HAP-1 (cell line): Measurements from ENCODE around the gene PLD5.
"Not testable (repeated sequence)": the region's sequence is repeated elsewhere in the genome, so short reads cannot be mapped to it uniquely, and the experiment has no call there.

Experiments used
- DNase-seq, 2 experiments: peaks; one replicate each; pipeline ENCODE4 v3.0.0-alpha.2; 2016 to 2020; ENCODE audit warnings: low spot score in 2 of 2
- H3K27me3 ChIP-seq: fragments of 250-450 bp; sonication (Bioruptor Pico); 2 replicates; pipeline ENCODE4 v1.5.1; 2020; ENCODE audit warnings: low read depth, mild to moderate bottlenecking, moderate library complexity
- H3K36me3 ChIP-seq: fragments of 250-450 bp; sonication (Bioruptor Pico); replicated peaks from 2 replicates; pipeline ENCODE4 v1.5.1; 2020; ENCODE audit warnings: mild to moderate bottlenecking
- H3K4me1 ChIP-seq: fragments of 250-450 bp; sonication (Bioruptor Pico); 2 replicates; pipeline ENCODE4 v1.5.1; 2020; ENCODE audit warnings: mild to moderate bottlenecking
- H3K4me3 ChIP-seq: fragments of 250-450 bp; sonication (Bioruptor Pico); 2 replicates; pipeline ENCODE4 v1.5.1; 2020; ENCODE audit warnings: mild to moderate bottlenecking, moderate library complexity
- H3K9me3 ChIP-seq: fragments of 250-450 bp; sonication (Bioruptor Pico); 2 replicates; pipeline ENCODE4 v1.5.1; 2020; ENCODE audit warnings: mild to moderate bottlenecking, moderate library complexity
- in situ Hi-C: fragments of 300-500 bp; cut with MboI; formaldehyde crosslinking; loops from 3 replicates; pipeline ENCODE4 v1.14.3; 2020; ENCODE audit warnings: low sequenced_read_pairs, inconsistent platforms, mixed read lengths

PLD5 gene

DNA sequence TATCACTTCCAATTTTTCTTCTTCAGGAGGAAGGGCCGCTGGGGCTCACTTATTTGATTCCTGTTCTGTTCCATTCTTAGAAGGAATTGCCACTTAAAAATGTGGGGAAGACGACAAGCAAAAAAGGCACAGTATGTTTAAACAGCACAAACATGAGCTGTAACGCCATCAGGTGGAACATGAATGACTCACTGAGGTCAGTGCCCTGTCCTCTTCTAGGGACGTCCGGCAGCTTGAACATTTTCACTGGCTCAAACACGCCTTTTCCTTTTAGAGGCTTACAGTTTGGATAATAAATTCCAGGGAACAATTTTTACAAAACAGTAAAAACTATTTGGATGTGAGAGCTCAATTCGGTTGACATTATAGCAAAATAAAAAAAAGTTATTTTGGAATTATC lies 260.1 kb downstream of the PLD5 start:
- H3K9me3 ChIP-seq, in situ Hi-C loops, H3K27me3 ChIP-seq, H3K36me3 ChIP-seq, H3K4me3 ChIP-seq, DNase-seq, H3K4me1 ChIP-seq: not testable (repeated sequence)

DNA sequence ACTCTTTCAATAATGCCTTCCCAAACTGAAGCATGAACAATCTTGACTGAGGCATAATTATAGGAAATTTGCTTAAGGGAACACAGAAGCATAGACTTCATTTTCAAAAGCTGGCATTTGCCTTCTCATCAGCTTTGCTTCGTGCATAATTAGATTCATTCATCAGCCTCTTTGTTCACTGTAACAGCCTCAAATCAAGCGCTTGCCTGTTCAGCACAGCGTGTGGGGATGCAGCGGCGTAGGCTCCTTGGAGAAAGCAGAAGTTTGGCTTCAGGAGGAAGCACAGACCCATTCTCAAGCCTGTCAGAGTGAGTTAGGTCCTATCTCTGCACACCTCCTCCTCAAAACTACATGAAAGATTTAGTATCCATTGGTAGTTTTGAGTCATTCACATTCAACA lies 279.2 kb downstream of the PLD5 start:
- no peak overlapping the region for H3K4me3 ChIP-seq
- peaks cover 15% of the 10 kb centered on the region for H3K4me1 ChIP-seq
- in situ Hi-C loops = no loop called here
- H3K36me3 ChIP-seq = no peaks in the 10 kb centered on the region
- DNase-seq = peak; percentile 20 to 33
- no peaks in the 10 kb centered on the region for H3K27me3 ChIP-seq
- peaks cover 3% of the 10 kb centered on the region; the same call in 1 of the 2 replicates for H3K9me3 ChIP-seq

DNA sequence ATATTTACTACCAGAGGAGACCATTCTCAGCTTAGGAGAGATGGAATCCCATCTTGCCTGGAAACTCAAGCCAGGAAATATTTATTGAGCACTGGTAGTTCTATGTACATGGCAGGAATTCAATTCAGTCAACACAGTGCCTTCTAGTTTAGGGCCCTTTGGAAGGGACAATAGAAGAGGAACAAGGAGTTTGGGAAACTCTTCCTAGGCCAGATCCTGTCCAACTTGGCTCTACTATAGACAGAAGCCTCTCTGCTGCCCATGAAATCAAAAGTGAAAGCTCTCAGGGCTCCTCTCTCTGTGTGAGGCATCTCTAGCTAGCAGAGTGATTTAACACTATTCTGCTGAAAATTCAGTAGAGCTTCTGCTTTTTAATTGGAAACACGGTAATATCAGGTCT lies 281.0 kb downstream of the PLD5 start:
- in situ Hi-C loops = no loop called here
- DNase-seq = no peak

DNA sequence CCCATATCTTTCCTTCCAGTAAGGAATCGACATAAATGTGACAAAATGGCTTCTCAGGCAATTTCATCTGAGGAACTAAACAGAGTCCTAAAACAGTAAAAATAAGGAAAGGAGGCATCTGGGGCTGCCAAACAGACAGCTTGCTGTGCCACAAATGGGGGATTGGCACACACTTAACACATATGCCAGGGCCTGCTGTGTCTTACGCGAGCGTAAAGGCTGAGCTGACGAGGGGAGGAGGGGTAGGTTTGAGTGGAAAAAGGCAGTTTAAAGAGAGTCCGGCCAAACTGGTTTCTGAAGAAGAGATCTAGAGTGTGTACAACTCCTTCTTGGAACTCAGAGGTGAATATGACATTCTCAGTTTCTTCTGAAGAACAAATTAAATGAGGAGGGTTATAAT lies 281.5 kb downstream of the PLD5 start:
- H3K36me3 ChIP-seq = no peaks in the 10 kb centered on the region
- no peak for DNase-seq
- peaks cover 3% of the 10 kb centered on the region; the same call in 1 of the 2 replicates for H3K9me3 ChIP-seq
- no peaks in the 10 kb centered on the region for H3K27me3 ChIP-seq
- in situ Hi-C loops = no loop called here
- H3K4me1 ChIP-seq = peaks cover 25% of the 10 kb centered on the region
- no peak overlapping the region for H3K4me3 ChIP-seq

More for the DNA sequence above, 281.0 kb downstream of the PLD5 start:
- Histone ChIP-seq H3K27me3 (no peaks in the 10 kb centered on the region), H3K4me1 (peaks cover 25% of the 10 kb centered on the region), H3K9me3 (peaks cover 3% of the 10 kb centered on the region; the same call in 1 of the 2 replicates), H3K36me3 (no peaks in the 10 kb centered on the region), H3K4me3 (no peak overlapping the region)

DNA sequence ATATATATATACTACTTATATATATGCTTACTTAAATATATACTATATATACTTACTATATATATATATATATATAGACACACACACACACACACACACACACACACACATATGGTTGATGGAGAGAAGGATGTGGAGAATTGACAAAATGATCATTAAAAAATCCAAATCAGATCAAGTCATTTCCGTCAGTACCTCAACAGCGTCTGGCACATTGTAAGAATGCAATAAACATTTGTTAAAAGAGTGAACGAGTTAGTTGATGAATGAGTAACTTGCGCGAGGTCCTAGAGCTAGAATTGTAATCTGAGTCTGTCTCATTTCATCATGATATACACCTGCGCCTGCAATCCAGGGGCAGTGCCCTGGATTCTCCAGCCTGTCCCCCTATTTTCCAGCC lies 282.6 kb downstream of the PLD5 start:
- H3K27me3 ChIP-seq = no peaks in the 10 kb centered on the region
- in situ Hi-C loops = no loop called here
- no peak overlapping the region for H3K4me3 ChIP-seq
- no peak for DNase-seq
- H3K9me3 ChIP-seq = no peaks in the 10 kb centered on the region
- peaks cover 26% of the 10 kb centered on the region for H3K4me1 ChIP-seq
- no peaks in the 10 kb centered on the region for H3K36me3 ChIP-seq

DNA sequence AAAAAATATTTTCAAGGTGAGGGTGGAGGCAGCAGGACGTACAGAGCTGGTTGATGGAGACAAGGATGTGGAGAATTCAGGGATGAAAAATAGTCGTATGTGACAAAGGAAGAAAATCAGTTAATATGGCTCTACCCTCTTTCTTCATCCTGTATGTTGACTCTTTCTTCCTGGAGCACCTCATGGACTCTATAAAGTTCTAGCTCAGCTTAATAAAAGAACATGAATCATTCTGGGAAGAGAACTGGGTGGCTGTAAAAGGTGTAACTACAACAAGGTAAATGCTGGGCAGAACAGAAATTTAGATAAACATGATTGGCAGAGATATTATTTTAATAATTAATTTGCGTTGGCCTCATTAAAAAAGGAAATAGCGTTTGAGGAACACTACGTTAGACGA lies 283.8 kb downstream of the PLD5 start:
- DNase-seq = no peak
- H3K4me3 ChIP-seq = no peak overlapping the region
- no peaks in the 10 kb centered on the region for H3K9me3 ChIP-seq
- no peaks in the 10 kb centered on the region for H3K27me3 ChIP-seq
- H3K36me3 ChIP-seq = no peaks in the 10 kb centered on the region
- in situ Hi-C loops = no loop called here
- peaks cover 33% of the 10 kb centered on the region for H3K4me1 ChIP-seq

DNA sequence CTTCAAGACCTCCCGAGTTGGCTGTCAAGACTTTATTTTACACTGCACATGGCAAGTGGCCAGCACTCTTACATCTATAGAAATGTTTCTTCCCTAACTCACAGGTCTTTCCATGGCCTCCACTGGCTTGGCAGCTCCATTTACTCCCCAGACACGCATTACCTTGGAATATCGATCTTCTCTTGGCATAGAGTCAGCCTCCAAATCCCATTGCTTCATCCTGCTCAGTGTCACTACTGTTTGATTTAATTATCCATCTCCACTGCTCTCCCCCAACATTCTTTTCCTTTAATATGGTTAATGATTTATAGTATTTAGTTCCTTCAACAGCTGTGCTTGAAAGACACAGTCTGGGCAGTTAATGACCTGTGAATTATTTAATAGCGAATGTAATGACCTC lies 284.4 kb downstream of the PLD5 start:
- no peaks in the 10 kb centered on the region for H3K27me3 ChIP-seq
- in situ Hi-C loops = no loop called here
- H3K9me3 ChIP-seq = no peaks in the 10 kb centered on the region
- no peaks in the 10 kb centered on the region for H3K36me3 ChIP-seq
- H3K4me1 ChIP-seq = peaks cover 27% of the 10 kb centered on the region
- no peak for DNase-seq
- H3K4me3 ChIP-seq = no peak overlapping the region

DNA sequence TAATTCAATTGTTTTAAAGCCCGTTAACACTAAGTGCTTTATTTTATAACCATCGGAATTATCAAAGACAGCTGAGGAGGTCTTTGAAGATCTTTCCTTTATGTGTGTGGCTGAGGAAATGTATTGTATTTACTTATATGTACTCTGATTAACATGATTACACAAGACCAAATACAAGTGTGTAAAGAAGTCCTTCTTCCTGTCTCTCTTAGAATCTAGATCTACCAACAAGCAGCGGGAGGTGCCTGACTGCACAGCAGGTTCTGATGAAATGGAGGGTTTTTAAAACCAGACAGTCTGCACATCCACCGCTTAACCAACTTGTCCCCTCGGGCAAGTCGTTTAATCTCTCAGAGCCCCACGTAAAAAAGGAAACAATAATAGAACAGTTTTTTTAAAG lies 285.1 kb downstream of the PLD5 start:
- peak; percentile 24 to 37 for DNase-seq
- no peak overlapping the region for H3K4me3 ChIP-seq
- in situ Hi-C loops = no loop called here
- no peaks in the 10 kb centered on the region for H3K27me3 ChIP-seq
- H3K9me3 ChIP-seq = no peaks in the 10 kb centered on the region
- no peaks in the 10 kb centered on the region for H3K36me3 ChIP-seq
- H3K4me1 ChIP-seq = peaks cover 23% of the 10 kb centered on the region

DNA sequence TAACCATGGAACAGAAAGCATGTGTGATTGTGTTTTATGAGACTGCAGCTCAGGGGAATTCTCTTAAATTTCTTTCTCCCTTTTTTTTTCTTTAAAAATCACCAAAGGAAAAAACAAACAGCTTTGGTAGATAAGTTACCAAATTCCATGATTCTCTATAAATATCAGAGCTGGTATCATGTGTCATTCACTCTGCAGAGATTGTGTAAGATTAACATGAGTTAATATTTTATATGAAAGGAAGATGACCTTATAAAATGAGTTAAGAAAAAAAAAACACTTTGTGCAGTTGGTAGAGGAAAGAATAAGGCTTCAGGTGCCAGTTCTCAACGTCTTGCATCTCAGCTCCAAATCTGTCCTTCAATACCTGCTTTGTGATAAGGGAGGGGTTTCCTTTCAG lies 287.4 kb downstream of the PLD5 start:
- Histone ChIP-seq H3K27me3 (no peaks in the 10 kb centered on the region), H3K36me3 (no peaks in the 10 kb centered on the region), H3K4me3 (no peak overlapping the region), H3K4me1 (peaks cover 23% of the 10 kb centered on the region), H3K9me3 (no peaks in the 10 kb centered on the region)
- in situ Hi-C loops = no loop called here
- no peak for DNase-seq

DNA sequence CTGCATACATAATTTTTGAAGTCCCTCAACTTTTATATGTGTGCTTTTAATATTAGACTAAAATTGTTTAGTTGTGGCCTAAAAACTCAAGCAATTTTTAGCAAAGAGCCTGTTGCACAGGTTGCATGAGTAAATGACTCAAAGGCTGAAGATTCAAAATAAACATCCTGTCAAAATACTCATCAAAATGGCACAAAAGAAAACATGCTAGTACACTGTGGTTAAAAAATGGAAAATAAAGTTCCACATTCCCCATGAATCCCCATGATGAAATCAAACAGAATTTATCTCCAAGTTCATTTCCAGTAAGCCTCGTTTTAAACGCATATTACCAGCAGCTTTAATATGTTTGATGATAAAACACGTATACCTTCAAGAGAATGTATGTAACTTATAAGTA lies 295.5 kb downstream of the PLD5 start:
- DNase-seq = no peak
- no peak overlapping the region for H3K4me3 ChIP-seq
- in situ Hi-C loops = no loop called here
- no peaks in the 10 kb centered on the region for H3K36me3 ChIP-seq
- no peaks in the 10 kb centered on the region for H3K9me3 ChIP-seq
- H3K4me1 ChIP-seq = peaks cover 11% of the 10 kb centered on the region
- no peaks in the 10 kb centered on the region for H3K27me3 ChIP-seq

DNA sequence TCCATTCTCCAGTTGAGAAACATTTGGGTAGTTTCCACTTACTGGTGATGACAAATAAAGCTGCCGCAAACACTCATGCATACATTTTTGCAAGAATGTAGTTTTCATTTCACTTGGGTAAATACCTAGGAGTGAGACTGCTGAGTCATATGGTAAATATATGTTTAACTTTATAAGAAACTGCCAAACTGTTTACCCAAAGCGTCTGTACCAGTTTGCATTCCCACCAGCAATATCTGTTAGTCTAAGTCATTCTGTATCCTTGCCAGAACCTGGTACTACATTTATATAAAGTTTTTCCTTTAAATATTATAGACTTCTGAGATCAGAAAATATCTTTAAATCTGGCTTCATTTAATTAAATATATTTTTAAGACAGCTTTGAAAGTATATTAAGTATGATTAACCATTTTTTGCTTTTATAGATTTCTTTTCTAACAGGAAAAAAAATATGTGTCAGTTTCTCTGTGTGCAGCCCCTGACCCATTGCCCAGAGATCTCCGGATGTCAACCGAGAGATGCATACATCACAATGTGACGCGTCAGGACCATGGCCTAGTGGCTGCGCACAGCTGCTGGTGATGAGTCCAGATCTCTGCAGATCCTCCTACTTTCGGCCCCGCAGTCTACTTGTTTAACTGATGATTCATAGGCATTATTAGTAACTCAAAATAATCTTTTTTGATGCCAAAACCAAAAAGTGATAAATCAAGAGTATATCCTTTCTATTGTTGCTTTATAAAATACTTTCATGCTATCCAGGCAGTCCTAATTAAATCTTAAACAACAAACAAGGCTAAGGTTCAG lies 298.5 kb downstream of the PLD5 start:
- Histone ChIP-seq H3K27me3 (no peaks in the 10 kb centered on the region), H3K9me3 (no peaks in the 10 kb centered on the region), H3K4me1 (peaks cover 16% of the 10 kb centered on the region), H3K4me3 (no peak overlapping the region), H3K36me3 (no peaks in the 10 kb centered on the region)
- DNase-seq = no peak
- in situ Hi-C loops = no loop called here

DNA sequence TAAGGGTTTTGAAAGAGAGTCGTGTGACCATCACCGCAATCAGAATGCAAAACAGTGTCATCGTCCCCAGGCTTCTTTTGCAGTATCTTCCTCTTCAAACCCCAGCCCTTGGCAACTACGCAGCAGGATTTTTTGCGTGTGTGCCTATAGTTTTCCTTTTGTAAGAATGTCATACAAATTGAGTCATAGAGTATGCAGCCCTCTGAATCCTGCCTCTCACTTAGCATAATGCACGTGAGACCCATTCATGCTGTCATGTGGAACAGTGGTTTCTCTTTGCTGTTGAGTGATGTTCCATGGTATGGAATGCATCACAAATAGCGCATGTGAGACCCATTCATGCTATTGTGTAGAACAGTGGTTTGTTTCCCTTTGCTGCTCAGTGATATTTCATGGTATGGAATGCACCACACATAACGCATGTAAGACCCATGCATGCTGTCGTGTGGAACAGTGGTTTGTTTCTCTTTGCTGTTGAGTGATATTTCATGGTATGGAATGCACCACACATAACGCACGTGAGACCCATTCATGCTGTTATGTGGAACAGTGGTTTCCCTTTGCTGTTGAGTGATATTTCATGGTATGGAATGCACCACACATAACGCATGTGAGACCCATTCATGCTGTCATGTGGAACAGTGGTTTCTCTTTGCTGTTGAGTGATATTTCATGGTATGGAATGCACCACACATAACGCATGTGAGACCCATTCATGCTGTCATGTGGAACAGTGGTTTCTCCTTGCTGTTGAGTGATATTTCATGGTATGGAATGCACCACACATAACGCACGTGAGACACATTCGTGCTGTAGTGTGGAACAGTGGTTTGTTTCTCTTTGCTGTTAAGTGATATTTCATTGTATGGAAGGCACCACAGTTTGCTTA lies 299.4 kb downstream of the PLD5 start:
- H3K4me1 ChIP-seq = peaks cover 20% of the 10 kb centered on the region
- in situ Hi-C loops, H3K4me3 ChIP-seq, H3K36me3 ChIP-seq, H3K27me3 ChIP-seq, H3K9me3 ChIP-seq: not testable (repeated sequence)
- peak; percentile 62 to 80 for DNase-seq

DNA sequence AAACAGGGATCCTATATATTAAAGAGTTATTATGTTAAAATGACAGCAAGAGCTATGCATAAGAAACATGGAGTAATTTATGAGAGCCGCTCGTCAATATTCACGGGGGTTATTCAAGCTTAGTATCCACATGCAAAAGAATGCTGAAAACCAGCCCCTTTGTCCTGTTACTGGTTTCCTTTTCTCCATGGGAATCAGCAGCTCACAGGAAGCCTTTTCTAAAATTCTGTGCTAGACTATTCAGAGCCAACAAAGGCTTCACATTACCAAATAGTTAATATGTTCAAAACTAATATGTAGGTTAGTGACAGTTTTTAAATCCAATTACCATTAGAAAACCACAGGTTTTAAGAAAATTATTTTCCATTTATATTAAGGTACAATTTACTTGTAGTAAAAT lies 300.0 kb downstream of the PLD5 start:
- Histone ChIP-seq H3K27me3 (no peaks in the 10 kb centered on the region), H3K4me1 (peaks cover 22% of the 10 kb centered on the region), H3K4me3 (no peak overlapping the region), H3K9me3 (no peaks in the 10 kb centered on the region), H3K36me3 (no peaks in the 10 kb centered on the region)
- in situ Hi-C loops = no loop called here
- peak; percentile 55 to 88 for DNase-seq

DNA sequence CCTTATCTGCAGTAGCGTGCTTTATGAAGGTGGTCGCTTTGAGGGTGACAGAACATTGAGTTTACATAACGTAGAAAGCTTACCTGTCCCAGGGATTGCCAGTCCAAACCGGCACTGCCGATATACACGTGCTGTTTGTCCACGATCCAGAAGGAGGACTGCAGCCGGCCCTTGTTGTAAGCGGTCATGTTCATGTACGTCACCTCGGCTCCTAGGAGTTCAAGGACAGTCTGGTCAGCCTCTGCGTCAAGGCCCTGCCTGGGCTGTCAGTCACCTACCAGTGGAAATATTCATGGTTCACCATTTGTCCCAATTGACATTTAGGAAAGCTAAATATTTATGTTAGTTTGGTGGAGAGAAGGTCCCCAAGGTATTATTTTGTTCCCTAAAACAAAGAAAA lies 304.6 kb downstream of the PLD5 start:
- in situ Hi-C loops = no loop called here

More for the DNA sequence above, 304.6 kb downstream of the PLD5 start:
- H3K4me1 ChIP-seq = peaks cover 20% of the 10 kb centered on the region
- H3K9me3 ChIP-seq = no peaks in the 10 kb centered on the region
- no peak for DNase-seq
- no peaks in the 10 kb centered on the region for H3K36me3 ChIP-seq
- H3K4me3 ChIP-seq = no peak overlapping the region
- H3K27me3 ChIP-seq = no peaks in the 10 kb centered on the region
